Activated T-cell treated with anti-CD3 and anti-CD28 coated beads, Interleukin-2, amount 50 U/mL, for 72 hours (primary cell): ENCODE measurements around the gene CMTM4. TPM values are rescaled to one million over a fixed set of nuclear protein-coding genes. Genes with fewer than 3 reads are reported as not detected.

Experiments
- ATAC-seq, 2 donors: fragments of 150-1000 bp; cut with Tn5 transposase; replicated peaks in 1 of 2; 2 replicates each; pipeline ENCODE4 v1.10.0; 2021; ENCODE audit warnings: moderate library complexity in 2 of 2, mild to moderate bottlenecking in 1 of 2
- DNase-seq, 2 donors: peaks; one replicate each; pipeline ENCODE4 v3.0.0; 2021 to 2022; ENCODE audit warnings: mixed read lengths in 1 of 2
- H3K27ac Mint-ChIP-seq: one replicate; pipeline ENCODE4 v1.8.0; 2022; ENCODE audit warnings: mild to moderate bottlenecking, moderate library complexity, mixed read lengths
- H3K27me3 Mint-ChIP-seq: one replicate; pipeline ENCODE4 v1.8.0; 2022; ENCODE audit warnings: low read depth, mixed read lengths
- H3K36me3 Mint-ChIP-seq, 2 donors: one replicate each; pipeline ENCODE4 v1.8.0; 2022; ENCODE audit warnings: mixed read lengths in 2 of 2, mild to moderate bottlenecking in 1 of 2; ENCODE audit not compliant: insufficient read depth in 2 of 2
- H3K4me1 Mint-ChIP-seq: one replicate; pipeline ENCODE4 v1.8.0; 2022; ENCODE audit warnings: low read depth, mixed read lengths
- H3K4me3 Mint-ChIP-seq, 2 donors: one replicate each; pipeline ENCODE4 v1.8.0; 2022; ENCODE audit warnings: mild to moderate bottlenecking in 2 of 2, mixed read lengths in 2 of 2, moderate library complexity in 2 of 2
- H3K9me3 Mint-ChIP-seq, 2 donors: one replicate each; pipeline ENCODE4 v1.8.0; 2022; ENCODE audit warnings: mixed read lengths in 2 of 2
- total RNA-seq, 2 donors: library from RNA; stranded (reverse); gene quantifications; one replicate each; pipeline ENCODE4 v1.2.3, GENCODE V29; 2022

Gene CMTM4
- total RNA-seq: 1 to 10 TPM; 3.7 to 3.9 TPM

DNA sequence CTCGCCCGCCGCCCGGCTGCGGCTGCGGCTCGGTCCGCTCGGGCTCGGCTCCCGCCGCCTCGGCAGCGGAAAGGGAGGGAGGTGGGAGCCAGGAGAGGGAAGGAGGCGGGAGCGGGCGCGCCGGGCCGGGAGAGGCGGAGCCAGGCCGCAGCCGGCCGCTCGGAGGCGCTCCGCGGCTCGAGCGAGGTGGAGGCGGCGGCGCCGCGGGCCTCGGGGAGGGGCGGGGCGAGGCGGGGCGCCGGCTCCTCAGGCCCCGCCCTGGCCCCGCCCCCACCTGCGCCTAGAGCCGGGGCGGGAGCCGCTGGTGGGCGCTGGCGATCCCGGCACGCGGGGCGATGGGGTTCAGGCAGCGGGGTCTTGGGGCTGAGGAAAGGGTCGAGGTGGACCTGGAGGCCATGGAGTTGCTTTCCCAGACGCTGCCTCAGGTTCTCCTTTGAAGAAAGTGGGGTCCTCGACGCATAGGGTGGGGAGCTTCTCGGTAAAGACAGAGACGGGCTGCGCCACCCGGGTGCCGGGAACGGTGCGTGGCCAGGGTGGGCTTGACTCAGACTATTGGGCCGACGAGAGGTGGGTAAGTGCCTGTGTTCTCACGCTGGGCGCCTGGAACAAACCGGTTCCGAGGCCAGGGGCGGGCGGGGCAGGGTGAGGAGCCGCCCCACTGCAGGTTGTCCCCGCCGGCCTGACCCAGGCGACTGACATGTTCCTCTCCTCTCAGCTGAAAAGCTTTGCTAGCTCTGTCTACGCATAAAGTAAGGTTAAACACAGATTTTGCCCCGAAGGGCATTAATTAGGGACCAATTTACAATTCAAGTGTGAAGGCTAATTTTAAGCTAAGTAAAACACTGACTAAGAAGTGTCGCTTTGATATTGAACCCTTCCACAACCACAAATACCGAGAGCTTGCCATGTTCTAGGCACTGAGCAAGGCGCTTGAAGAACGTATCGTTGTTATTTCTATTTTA lies at the start of gene CMTM4:
Gene CMTM4 (minus strand): TSS at position 75 of the 962 bp plus-strand sequence. CDS start 218 bp downstream, outside the sequence.
- peak within 1 kb of the TSS; percentile 84 to 94 for H3K4me3 Mint-ChIP-seq
- DNase-seq: peak; percentile 75 to 82
- peak within 1 kb of the TSS; percentile 28 for H3K27ac Mint-ChIP-seq
- H3K27me3 Mint-ChIP-seq: peaks cover 15% of the 10 kb centered on the region
- no peaks in the 10 kb centered on the region for H3K36me3 Mint-ChIP-seq
- ATAC-seq: peak; percentile 93 to 94
- H3K4me1 Mint-ChIP-seq: peaks cover 13% of the 10 kb centered on the region
- no peaks in the 10 kb centered on the region for H3K9me3 Mint-ChIP-seq

DNA sequence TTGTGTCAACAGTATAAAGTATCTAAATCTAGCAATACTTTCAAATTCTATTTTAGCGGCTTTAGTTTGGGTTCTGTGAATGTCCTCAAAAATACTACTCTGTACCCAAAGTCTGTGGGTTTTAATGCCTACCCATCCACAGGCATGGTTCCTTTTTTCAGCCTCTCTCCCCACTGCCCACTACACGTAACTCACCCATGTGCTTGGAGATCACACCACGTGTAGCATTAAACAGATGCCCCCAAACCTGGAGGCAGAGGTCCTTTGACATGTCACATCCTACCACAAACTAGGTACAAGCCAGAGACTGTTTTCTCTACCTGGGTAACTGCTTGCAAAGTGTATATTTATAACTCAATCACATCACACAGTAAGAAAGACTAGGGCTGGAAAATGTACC lies 49.5 kb upstream of the CMTM4 start:
- Mint-ChIP-seq H3K9me3 (no peaks in the 10 kb centered on the region), H3K36me3 (peaks cover 11 to 25% of the 10 kb centered on the region in 2 donors), H3K27ac (peak overlapping the region; percentile 30), H3K4me3 (no peak overlapping the region), H3K27me3 (no peaks in the 10 kb centered on the region), H3K4me1 (peaks cover 45% of the 10 kb centered on the region)
- ATAC-seq (no peak), DNase-seq (no peak)

- DNase-seq (no peak), ATAC-seq (no peak)
- Mint-ChIP-seq H3K4me1 (peaks cover 28% of the 10 kb centered on the region), H3K27me3 (no peaks in the 10 kb centered on the region), H3K27ac (peak overlapping the region; percentile 14), H3K9me3 (no peaks in the 10 kb centered on the region), H3K36me3 (peaks cover 7 to 21% of the 10 kb centered on the region in 2 donors), H3K4me3 (no peak overlapping the region)
These were observed 45.6 kb upstream of the CMTM4 start for GRCh38 chr16:66741950-66742808.

GRCh38 chr16:66741169-66741900 lies 44.8 kb upstream of the CMTM4 start:
- Mint-ChIP-seq H3K27me3 (no peaks in the 10 kb centered on the region), H3K27ac (peak overlapping the region; percentile 16), H3K4me1 (peaks cover 19% of the 10 kb centered on the region), H3K4me3 (no peak overlapping the region), H3K36me3 (peaks cover 4 to 21% of the 10 kb centered on the region in 2 donors), H3K9me3 (no peaks in the 10 kb centered on the region)
- ATAC-seq: no peak
- DNase-seq: no peak

GRCh38 chr16:66740533-66740932 lies 44.0 kb upstream of the CMTM4 start:
- Mint-ChIP-seq H3K27me3 (no peaks in the 10 kb centered on the region), H3K4me3 (no peak overlapping the region), H3K36me3 (peaks cover 1 to 23% of the 10 kb centered on the region in 2 donors), H3K27ac (no peak overlapping the region), H3K9me3 (no peaks in the 10 kb centered on the region), H3K4me1 (peaks cover 14% of the 10 kb centered on the region)
- no peak for ATAC-seq
- DNase-seq: no peak

DNA sequence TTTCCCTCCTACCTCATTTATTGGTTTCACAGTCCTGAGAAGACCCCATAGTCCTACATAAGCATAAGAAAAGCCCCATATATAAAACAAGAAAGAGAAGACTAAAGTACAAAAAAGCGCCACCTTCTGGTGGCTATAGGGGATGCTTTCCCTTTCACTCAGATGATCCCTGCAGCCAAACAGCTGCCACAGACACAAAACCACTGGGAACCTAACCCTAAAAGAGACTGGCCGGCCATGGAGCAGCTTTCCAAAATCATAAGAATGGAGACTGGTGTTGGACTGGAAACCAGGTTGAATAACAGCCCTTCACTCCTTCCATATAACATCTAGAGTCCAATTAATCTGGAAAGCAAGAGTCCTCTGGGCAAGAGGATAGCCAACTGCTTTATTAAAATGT lies 43.5 kb upstream of the CMTM4 start:
- Mint-ChIP-seq H3K27ac (peak overlapping the region; percentile 8), H3K4me3 (no peak overlapping the region)

GRCh38 chr16:66735891-66736290 lies 39.3 kb upstream of the CMTM4 start:
- no peaks in the 10 kb centered on the region for H3K9me3 Mint-ChIP-seq
- DNase-seq: no peak
- H3K4me3 Mint-ChIP-seq: no peak overlapping the region
- no peaks in the 10 kb centered on the region for H3K27me3 Mint-ChIP-seq
- H3K4me1 Mint-ChIP-seq: peaks cover 14% of the 10 kb centered on the region
- H3K27ac Mint-ChIP-seq: peak overlapping the region; percentile 60
- ATAC-seq: no peak
- H3K36me3 Mint-ChIP-seq: peaks cover 0 to 32% of the 10 kb centered on the region in 2 donors

More for the DNA sequence above, 43.5 kb upstream of the CMTM4 start:
- H3K27me3 Mint-ChIP-seq: no peaks in the 10 kb centered on the region
- DNase-seq: peak; percentile 23 to 47
- H3K4me1 Mint-ChIP-seq: peaks cover 14% of the 10 kb centered on the region
- H3K9me3 Mint-ChIP-seq: no peaks in the 10 kb centered on the region
- peak; percentile 43 to 51 for ATAC-seq
- peaks cover 1 to 27% of the 10 kb centered on the region in 2 donors for H3K36me3 Mint-ChIP-seq

GRCh38 chr16:66731101-66731500 lies 34.6 kb upstream of the CMTM4 start:
- Mint-ChIP-seq H3K4me1 (no peaks in the 10 kb centered on the region), H3K4me3 (no peak overlapping the region), H3K27ac (no peak overlapping the region), H3K9me3 (no peaks in the 10 kb centered on the region), H3K36me3 (peaks cover 2 to 38% of the 10 kb centered on the region in 2 donors), H3K27me3 (no peaks in the 10 kb centered on the region)
- DNase-seq: no peak
- ATAC-seq: no peak

GRCh38 chr16:66728804-66729203 lies 32.3 kb upstream of the CMTM4 start:
- ATAC-seq (no peak), DNase-seq (no peak)
- H3K4me1 Mint-ChIP-seq: no peaks in the 10 kb centered on the region
- no peak overlapping the region for H3K4me3 Mint-ChIP-seq
- H3K27ac Mint-ChIP-seq: no peak overlapping the region
- no peaks in the 10 kb centered on the region for H3K27me3 Mint-ChIP-seq
- peaks cover 6 to 35% of the 10 kb centered on the region in 2 donors for H3K36me3 Mint-ChIP-seq
- no peaks in the 10 kb centered on the region for H3K9me3 Mint-ChIP-seq

- no peaks in the 10 kb centered on the region for H3K27me3 Mint-ChIP-seq
- DNase-seq: no peak
- H3K4me1 Mint-ChIP-seq: no peaks in the 10 kb centered on the region
- peaks cover 6 to 34% of the 10 kb centered on the region in 2 donors for H3K36me3 Mint-ChIP-seq
- no peak overlapping the region for H3K4me3 Mint-ChIP-seq
- ATAC-seq: peak; percentile 64 to 71
- peak overlapping the region; percentile 58 for H3K27ac Mint-ChIP-seq
- no peaks in the 10 kb centered on the region for H3K9me3 Mint-ChIP-seq
These were observed 31.7 kb upstream of the CMTM4 start for GRCh38 chr16:66728117-66728787.

DNA sequence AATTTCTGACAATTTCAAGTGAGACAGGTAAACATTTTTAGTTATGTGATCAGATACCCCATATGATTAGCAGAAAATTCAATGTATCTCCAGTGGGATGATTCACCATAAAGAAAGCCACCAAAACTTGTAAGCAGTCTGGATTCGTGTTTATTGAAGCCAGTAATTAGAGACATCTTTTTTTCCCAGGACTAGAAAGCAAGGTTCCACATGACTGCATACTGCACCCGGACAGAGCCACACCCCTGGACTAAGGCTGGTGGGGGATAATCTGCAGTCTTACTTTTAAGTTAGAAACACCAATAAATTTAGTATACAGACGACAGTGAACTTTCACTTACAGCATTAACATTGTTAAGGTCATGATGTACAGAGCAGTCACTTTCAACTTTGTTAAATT lies 24.2 kb upstream of the CMTM4 start:
- Mint-ChIP-seq H3K4me1 (no peaks in the 10 kb centered on the region), H3K27me3 (no peaks in the 10 kb centered on the region), H3K27ac (no peak overlapping the region), H3K9me3 (no peaks in the 10 kb centered on the region), H3K36me3 (peaks cover 6 to 11% of the 10 kb centered on the region in 2 donors), H3K4me3 (no peak overlapping the region)
- no peak for DNase-seq
- no peak for ATAC-seq

- Mint-ChIP-seq H3K9me3 (no peaks in the 10 kb centered on the region), H3K4me1 (no peaks in the 10 kb centered on the region), H3K27ac (no peak overlapping the region), H3K36me3 (peaks cover 2 to 4% of the 10 kb centered on the region in 2 donors), H3K27me3 (no peaks in the 10 kb centered on the region), H3K4me3 (no peak overlapping the region)
- DNase-seq: no peak
- no peak for ATAC-seq
These were observed 22.7 kb upstream of the CMTM4 start for GRCh38 chr16:66719246-66719645.
